Left lobe of liver (tissue), 2 donors: Measurements from ENCODE around the gene UNC119. TPM values are rescaled to one million over a fixed set of nuclear protein-coding genes. Genes with fewer than 3 reads are reported as not detected.
"Not testable (repeated sequence)": the region's sequence is repeated elsewhere in the genome, so short reads cannot be mapped to it uniquely, and the experiment has no call there.

Source experiments
- ATAC-seq: fragments of 200-7000 bp; cut with Tn5 transposase; one replicate; pipeline ENCODE4 v1.9.1; 2020; ENCODE audit warnings: mild to moderate bottlenecking, moderate library complexity
- DNase-seq: peaks from one replicate; pipeline ENCODE4 v3.0.0-alpha.2; 2020; ENCODE audit warnings: low spot score
- total RNA-seq: library from RNA; stranded (reverse); gene quantifications from one replicate; pipeline ENCODE4 v1.2.1, GENCODE V29; 2021
- donor health status: DM: no; HTN: no; CAD: no; lungs with moderate emphysema.
- donor health status: DM: no; HTN: yes; CAD: no.

UNC119 gene
- total RNA-seq, 1 donor from 2014 or later = 14.3 TPM

DNA sequence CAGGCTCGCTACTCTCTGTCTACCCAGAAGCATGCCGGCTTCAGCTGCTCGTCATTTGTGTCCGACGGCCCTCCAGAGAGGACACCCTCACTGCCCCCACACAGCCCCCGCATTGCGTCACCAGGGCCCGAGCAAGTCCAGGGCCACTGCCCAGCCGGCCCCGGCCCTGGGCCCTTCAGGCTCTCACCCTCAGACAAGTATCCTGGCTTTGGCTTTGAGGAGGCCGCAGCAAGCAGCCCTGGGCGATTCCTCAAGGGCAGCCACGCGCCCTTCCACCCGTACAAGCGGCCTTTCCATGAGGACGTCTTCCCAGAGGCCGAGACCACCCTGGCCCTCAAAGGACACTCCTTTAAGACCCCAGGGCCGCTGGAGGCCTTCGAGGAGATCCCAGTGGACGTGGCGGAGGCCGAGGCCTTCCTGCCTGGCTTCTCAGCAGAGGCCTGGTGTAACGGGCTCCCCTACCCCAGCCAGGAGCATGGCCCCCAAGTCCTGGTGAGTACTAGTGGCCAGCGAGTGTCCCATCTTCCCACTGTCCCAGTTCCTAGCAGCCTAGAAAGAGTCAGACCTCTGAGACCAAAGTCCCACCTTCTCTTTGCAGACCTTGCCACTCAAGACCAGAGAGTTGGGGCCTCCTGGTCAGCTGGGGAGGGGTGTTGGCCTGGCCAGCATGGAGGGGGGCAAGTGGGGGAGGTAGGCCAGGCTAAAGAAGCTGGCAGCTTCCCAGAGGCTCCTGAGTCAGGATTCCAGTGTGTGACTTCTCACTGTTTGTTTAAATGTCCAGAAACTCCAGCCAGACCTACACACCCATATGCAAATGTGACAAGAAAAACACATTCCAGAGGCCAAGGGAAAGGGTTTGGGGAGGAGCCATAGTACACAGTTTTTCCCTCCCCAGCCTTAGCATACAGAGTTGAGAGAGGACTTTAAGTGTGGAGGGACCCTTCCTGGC, 27.7 kb downstream of the UNC119 start:
- ATAC-seq (no peak), DNase-seq (no peak)

- ATAC-seq (no peak), DNase-seq (no peak)
These were observed 28.5 kb downstream of the UNC119 start for GRCh38 chr17:28523876-28524275.

DNA sequence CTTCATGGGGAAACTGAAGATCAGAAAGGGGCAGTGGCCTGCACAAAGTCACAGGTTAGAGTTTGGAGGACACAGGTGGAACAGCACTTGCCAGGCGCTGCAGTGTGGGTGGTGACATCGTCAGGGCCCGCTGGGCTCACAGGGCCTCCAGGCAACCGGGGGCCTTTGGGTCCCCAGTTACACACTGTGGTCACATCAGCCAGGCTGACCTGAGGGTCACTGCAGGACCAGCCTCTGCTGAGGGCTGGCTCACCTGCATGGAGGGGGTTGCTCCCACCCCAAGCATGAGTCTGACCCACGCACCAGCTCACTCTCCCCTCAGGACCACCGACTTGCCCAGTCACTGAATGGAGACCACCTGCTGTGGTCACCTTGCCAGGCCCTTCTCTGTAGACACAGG, 29.2 kb downstream of the UNC119 start:
- DNase-seq (no peak), ATAC-seq (no peak)

GRCh38 chr17:28522281-28522680, 30.1 kb downstream of the UNC119 start:
- not testable (repeated sequence) for ATAC-seq, DNase-seq

- DNase-seq (no peak), ATAC-seq (no peak)
These were observed 30.9 kb downstream of the UNC119 start for GRCh38 chr17:28521311-28522085.

DNA sequence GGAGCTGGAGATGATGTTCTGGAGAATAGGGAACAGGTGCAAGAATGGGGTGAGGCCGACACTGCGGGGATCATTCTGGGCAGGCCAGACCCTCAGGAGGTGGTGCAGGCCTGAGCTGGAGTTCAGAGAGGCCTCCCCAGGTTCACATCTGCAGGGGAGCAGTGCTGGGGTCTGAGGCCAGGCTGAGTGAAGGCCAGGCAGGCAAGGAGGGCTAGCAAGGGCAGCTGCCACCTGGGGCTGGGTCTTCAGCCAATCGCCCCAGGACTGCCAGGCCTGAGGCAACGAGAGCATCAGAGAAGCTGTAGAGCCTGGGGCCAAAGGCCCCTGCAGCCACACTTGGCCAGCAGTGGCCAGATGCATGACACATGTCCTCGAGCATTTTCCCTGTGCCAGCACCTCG, 31.7 kb downstream of the UNC119 start:
- no peak for ATAC-seq
- no peak for DNase-seq

- DNase-seq = no peak
- ATAC-seq = no peak
These were observed 33.2 kb downstream of the UNC119 start for GRCh38 chr17:28519236-28519635.

- ATAC-seq (no peak), DNase-seq (no peak)
These were observed 33.8 kb downstream of the UNC119 start for GRCh38 chr17:28518578-28518977.

DNA sequence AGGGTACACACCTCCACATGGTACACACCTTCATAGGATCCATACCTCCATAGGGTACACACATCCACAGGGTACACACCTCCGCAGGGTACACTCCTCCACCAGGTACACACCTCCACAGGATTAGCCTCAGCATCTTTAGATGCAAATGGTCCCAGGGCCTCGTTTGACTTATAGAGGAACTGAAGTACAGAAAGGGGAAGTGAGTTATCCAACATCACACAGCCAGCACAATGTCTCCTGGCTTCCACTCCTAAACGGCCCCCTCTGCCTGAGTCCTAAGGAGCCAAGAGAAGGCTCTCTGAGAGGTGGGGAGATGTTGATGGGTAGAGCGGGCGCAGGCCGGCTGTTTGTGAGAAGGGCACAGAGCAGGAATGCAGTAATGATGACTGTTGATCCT, 34.3 kb downstream of the UNC119 start:
- no peak for DNase-seq
- no peak for ATAC-seq

- no peak for ATAC-seq
- no peak for DNase-seq
These were observed 36.9 kb downstream of the UNC119 start for GRCh38 chr17:28515518-28515917.

- ATAC-seq (no peak), DNase-seq (no peak)
These were observed 37.8 kb downstream of the UNC119 start for GRCh38 chr17:28514561-28515002.

DNA sequence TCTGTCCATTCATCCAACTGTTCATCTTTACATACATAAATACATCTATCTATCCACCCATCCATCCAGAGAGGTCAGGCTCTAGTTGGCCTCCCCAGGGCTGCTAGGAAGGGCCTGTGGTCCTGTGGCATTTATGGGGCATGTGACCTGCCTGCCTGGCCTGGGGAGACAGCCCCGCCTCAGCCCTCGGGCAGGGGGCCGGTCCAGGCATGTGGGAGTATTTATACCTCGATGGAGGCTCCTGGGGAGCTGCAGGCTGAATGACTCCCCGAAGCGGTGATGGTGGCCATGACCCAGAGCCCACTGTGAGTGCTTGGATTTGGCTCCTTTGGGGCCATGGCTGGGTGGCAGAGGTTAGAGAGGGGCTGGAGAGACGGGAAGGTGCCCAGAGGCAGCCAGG, 38.9 kb downstream of the UNC119 start:
- no peak for DNase-seq

GRCh38 chr17:28511858-28512461, 40.5 kb downstream of the UNC119 start:
- DNase-seq (no peak), ATAC-seq (no peak)

More for the DNA sequence above, 38.9 kb downstream of the UNC119 start:
- ATAC-seq = no peak

GRCh38 chr17:28509789-28510188, 42.6 kb downstream of the UNC119 start:
- no peak for DNase-seq
- peak; percentile 45 for ATAC-seq

DNA sequence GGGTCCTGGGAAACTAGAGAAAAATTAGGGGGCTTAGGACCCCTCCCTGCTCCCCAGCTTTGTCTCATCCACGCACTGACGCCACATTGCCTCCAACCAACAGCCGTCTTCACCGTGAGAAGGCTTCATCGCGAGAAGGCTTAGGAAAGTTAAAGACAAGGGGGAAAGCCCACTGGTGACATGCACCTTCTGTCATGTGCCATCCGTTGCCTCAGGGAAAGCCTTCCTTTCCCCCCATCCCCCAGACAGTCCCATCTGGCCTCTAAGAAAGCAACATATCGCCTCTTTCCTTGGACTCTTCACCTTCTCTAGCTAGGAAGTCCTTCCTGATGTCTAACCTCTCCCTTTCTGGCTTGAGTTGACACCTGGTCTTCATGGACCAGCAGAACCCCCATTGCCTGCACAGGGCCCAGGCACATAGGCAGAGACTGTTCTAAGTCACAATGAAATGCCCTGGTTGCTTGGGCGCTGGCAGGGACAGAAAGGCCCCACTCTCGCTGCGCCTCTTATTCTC, 44.2 kb downstream of the UNC119 start:
- no peak for ATAC-seq
- DNase-seq = no peak

DNA sequence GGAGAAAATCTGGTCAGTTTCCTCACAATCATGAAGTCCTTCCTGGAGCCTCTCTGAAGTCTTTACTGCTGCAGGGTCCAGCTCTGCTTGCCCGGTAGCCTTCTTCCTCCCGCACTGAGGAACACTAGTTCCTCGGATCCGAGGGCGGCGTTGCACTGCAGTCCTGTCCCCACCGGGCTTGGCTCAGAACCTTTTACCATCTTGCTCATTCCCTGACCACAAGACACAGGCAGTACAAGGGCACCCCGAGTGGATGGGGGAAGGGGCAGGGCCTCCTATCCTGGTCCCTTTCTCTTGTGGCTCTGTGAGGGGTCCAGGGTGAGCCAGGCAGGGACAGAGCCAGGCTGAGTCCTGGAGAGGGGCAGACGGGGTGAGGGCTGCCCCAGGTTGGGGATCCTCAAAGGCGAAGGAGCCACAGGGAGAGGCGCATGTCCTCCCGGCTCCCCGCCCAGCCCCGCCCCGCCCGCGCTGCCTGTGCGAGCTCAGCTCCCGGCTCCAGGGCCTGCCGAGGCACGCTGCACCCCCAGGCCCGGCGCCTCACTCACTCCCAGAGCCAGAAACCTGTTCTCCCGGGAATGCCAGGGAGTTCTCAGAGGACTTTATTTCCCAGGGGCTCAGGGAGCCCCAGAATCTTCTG, 44.7 kb downstream of the UNC119 start:
- ATAC-seq (no peak), DNase-seq (no peak)

DNA sequence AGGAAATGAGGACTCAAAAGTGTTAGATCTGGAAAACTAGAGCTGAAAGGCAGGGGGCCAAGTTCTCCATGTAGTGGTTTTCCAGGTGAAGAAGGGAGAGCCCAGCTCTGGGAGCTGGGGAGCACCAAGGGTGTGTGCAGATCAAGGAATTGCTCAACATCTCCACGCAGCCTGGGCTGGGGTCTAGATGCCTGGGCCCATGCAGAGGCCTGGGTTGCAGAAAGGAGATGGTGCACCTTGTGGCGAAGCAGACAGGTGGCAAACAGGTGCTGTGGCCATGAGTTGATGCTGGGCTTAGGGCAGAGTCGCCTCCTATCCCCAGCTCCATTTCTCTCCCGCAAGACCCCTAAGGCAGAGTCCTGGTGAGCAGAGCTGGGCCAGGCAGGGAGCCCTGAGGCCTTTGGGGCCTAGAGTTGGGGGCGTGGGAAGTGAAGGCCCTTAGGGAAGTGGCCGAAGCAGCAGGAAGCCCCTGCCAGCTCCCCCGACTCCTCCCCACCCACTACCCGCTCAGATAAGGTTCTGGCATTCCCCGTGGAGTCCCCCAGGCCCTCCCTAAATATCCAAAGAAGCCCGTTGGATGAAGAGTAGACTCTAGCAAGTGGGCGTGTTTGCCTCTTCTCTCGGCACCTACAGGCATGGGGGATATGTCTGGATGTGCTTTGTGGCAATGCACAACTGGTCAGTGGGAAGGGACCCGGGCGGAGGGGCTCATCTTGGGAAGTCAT, 45.5 kb downstream of the UNC119 start:
- ATAC-seq = no peak
- DNase-seq = no peak

GRCh38 chr17:28505986-28506665, 46.3 kb downstream of the UNC119 start, which contains the start of gene FOXN1:
Gene FOXN1 (plus strand): TSS chr17:28506348. CDS start chr17:28523970, 17,622 bp downstream.
- DNase-seq = no peak
- no peak for ATAC-seq

- DNase-seq = no peak
- ATAC-seq = no peak
These were observed 49.0 kb downstream of the UNC119 start for GRCh38 chr17:28503420-28503819.
